SK-N-SH (cell line): ENCODE results near the gene THTPA. TPM values are rescaled to one million over a fixed set of nuclear protein-coding genes. Genes with fewer than 3 reads are reported as not detected.

Experiments
- CTCF ChIA-PET: fragments of 300-600, 350-600 bp; formaldehyde crosslinking; extraction: SDS; loops from one replicate; lab custom pipeline; 2021; lab: Yijun Ruan, JAX
- POLR2A ChIA-PET: fragments of 350-600 bp; sonication (Branson Sonifier 250); formaldehyde crosslinking; extraction: SDS; loops from one replicate; lab custom pipeline; 2020; ENCODE audit warnings: antibody characterized with exemption, inconsistent platforms; lab: Yijun Ruan, JAX
- DNase-seq: peaks from one replicate; pipeline ENCODE4 v3.0.0; 2012
- H2AFZ ChIP-seq: fragments of 200-600 bp; sonication (generic); 2 replicates; pipeline ENCODE4 v1.8.1; 2016; ENCODE audit warnings: antibody characterized with exemption, mild to moderate bottlenecking, low read depth
- H3F3A ChIP-seq: fragments of 200-600 bp; sonication (generic); replicated peaks from 2 replicates; pipeline ENCODE3; 2016; ENCODE audit warnings: antibody characterized with exemption, mild to moderate bottlenecking; ENCODE audit not compliant: insufficient read depth
- H3K27ac ChIP-seq, 2 experiments: fragments of 200-500 bp in 1 of 2; fragments of 200-600 bp in 1 of 2; sonication (Bioruptor generic) in 1 of 2; sonication (generic), shearing (Covaris generic) in 1 of 2; 2 replicates each; pipeline versions ENCODE4 v1.5.1 to v1.6.1; 2014 to 2016; ENCODE audit warnings: low read depth in 2 of 2, inconsistent platforms in 1 of 2, low read length in 1 of 2, mild to moderate bottlenecking in 1 of 2, mixed read lengths in 1 of 2
- H3K27me3 ChIP-seq: fragments of 200-600 bp; sonication (generic), shearing (Covaris generic); 2 replicates; pipeline ENCODE4 v1.6.1; 2016; ENCODE audit warnings: mixed run types; ENCODE audit not compliant: insufficient read depth
- H3K36me3 ChIP-seq, 2 experiments: fragments of 200-500 bp in 1 of 2; fragments of 200-600 bp in 1 of 2; sonication (Bioruptor generic) in 1 of 2; sonication (generic) in 1 of 2; replicated peaks in 1 of 2; 2 replicates each; pipeline versions ENCODE3 to v1.5.1; 2014 to 2016; ENCODE audit warnings: low read length in 1 of 2, mild to moderate bottlenecking in 1 of 2; ENCODE audit not compliant: insufficient read depth in 2 of 2, control insufficient read depth in 1 of 2
- H3K4me1 ChIP-seq, 2 experiments: fragments of 200-500 bp in 1 of 2; fragments of 200-600 bp in 1 of 2; sonication (Bioruptor generic) in 1 of 2; sonication (generic), shearing (Covaris generic) in 1 of 2; 2 replicates each; pipeline versions ENCODE4 v1.5.1 to v1.6.1; 2014 to 2016; ENCODE audit warnings: low read depth in 1 of 2, low read length in 1 of 2, mixed run types in 1 of 2; ENCODE audit not compliant: insufficient read depth in 2 of 2, control insufficient read depth in 1 of 2
- H3K4me2 ChIP-seq: fragments of 200-600 bp; sonication (generic), shearing (Covaris generic); 2 replicates; pipeline ENCODE4 v1.6.1; 2017; ENCODE audit warnings: mixed run types
- H3K4me3 ChIP-seq, 2 experiments: fragments of 200-500 bp in 1 of 2; fragments of 200-600 bp in 1 of 2; sonication (Bioruptor generic) in 1 of 2; sonication (generic), shearing (Covaris generic) in 1 of 2; 2 replicates each; pipeline versions ENCODE4 v1.5.1 to v1.8.1; 2014 to 2016; ENCODE audit warnings: low read depth in 2 of 2, inconsistent platforms in 1 of 2, low read length in 1 of 2, mild to moderate bottlenecking in 1 of 2, mixed read lengths in 1 of 2, moderate library complexity in 1 of 2
- H3K79me2 ChIP-seq: fragments of 200-600 bp; sonication (generic); 2 replicates; pipeline ENCODE4 v1.8.1; 2017; ENCODE audit warnings: mild to moderate bottlenecking; ENCODE audit not compliant: insufficient read depth
- H3K9ac ChIP-seq: fragments of 200-600 bp; sonication (generic); 2 replicates; pipeline ENCODE4 v1.6.1; 2017; ENCODE audit warnings: mixed run types
- H3K9me2 ChIP-seq: fragments of 200-600 bp; sonication (generic); 2 replicates; pipeline ENCODE4 v1.6.1; 2017; ENCODE audit warnings: mixed run types
- H3K9me3 ChIP-seq: fragments of 200-600 bp; sonication (generic); 2 replicates; pipeline ENCODE4 v1.6.1; 2017; ENCODE audit warnings: mixed run types, mild to moderate bottlenecking, moderate library complexity
- H4K20me1 ChIP-seq: fragments of 200-600 bp; sonication (generic); 2 replicates; pipeline ENCODE4 v1.6.1; 2017; ENCODE audit warnings: mild to moderate bottlenecking, mixed run types; ENCODE audit not compliant: insufficient read depth
- ELF1 ChIP-seq: IDR thresholded peaks from 2 replicates; pipeline ENCODE4 v1.4.0; 2012
- FOXM1 ChIP-seq: IDR thresholded peaks from 2 replicates; pipeline ENCODE4 v1.4.0; 2012; ENCODE audit warnings: low read depth, mild to moderate bottlenecking
- IRF3 ChIP-seq: fragments of 150-350 bp; IDR thresholded peaks from 2 replicates; pipeline ENCODE4 v1.6.1; 2016; ENCODE audit warnings: mild to moderate bottlenecking, low read depth, low read length
- JUND ChIP-seq: IDR thresholded peaks from 2 replicates; pipeline ENCODE4 v1.4.0; 2012
- MAX ChIP-seq: IDR thresholded peaks from 2 replicates; pipeline ENCODE4 v1.4.0; 2012; ENCODE audit warnings: low read depth
- NFIC ChIP-seq: IDR thresholded peaks from 2 replicates; pipeline ENCODE4 v1.4.0; 2012; ENCODE audit warnings: borderline replicate concordance
- RAD21 ChIP-seq: IDR thresholded peaks from 2 replicates; pipeline ENCODE4 v1.6.1; 2012; ENCODE audit warnings: mild to moderate bottlenecking, low read length
- REST ChIP-seq: IDR thresholded peaks from 2 replicates; pipeline ENCODE4 v1.6.1; 2012; ENCODE audit warnings: mild to moderate bottlenecking, low read depth, low read length, moderate library complexity
- RXRA ChIP-seq: IDR thresholded peaks from 2 replicates; pipeline ENCODE4 v1.4.0; 2012; ENCODE audit warnings: low read depth, mild to moderate bottlenecking, borderline replicate concordance
- SIN3A ChIP-seq: IDR thresholded peaks from 2 replicates; pipeline ENCODE4 v1.6.1; 2012; ENCODE audit warnings: low read depth, mild to moderate bottlenecking, low read length, moderate library complexity, borderline replicate concordance
- TEAD4 ChIP-seq: IDR thresholded peaks from 2 replicates; pipeline ENCODE4 v1.4.0; 2012; ENCODE audit warnings: mild to moderate bottlenecking, borderline replicate concordance; ENCODE audit not compliant: insufficient read depth
- USF1 ChIP-seq: IDR thresholded peaks from 2 replicates; pipeline ENCODE4 v1.4.0; 2012; ENCODE audit warnings: low read depth, borderline replicate concordance
- USF2 ChIP-seq: fragments of 150-350 bp; IDR thresholded peaks from 2 replicates; pipeline ENCODE4 v1.6.1; 2017; ENCODE audit warnings: antibody characterized with exemption, low read length, low read depth, borderline replicate concordance
- WGBS: methylation state at CpG from one replicate; pipeline ENCODE4 v1.1.6; 2017; ENCODE audit warnings: low lambda C conversion rate; 5-methylcytosine and 5-hydroxymethylcytosine counted together
- polyA plus RNA-seq, 3 experiments: library from polyadenylated mRNA; depleted of rRNA; stranded (reverse); fragments of >200 nt; gene quantifications; 2 replicates each; pipeline ENCODE4 v1.2.3, GENCODE V29; 2012

The THTPA gene
- polyA plus RNA-seq, 1 of the 3 experiments (the other 2 are of a cell fraction) = 16.3 TPM

GRCh38 chr14:23600322-23600707 lies 44.2 kb downstream of the THTPA start:
- H3K9me2 ChIP-seq = no peaks in the 10 kb centered on the region
- H3K27ac ChIP-seq = no peak overlapping the region
- no peaks in the 10 kb centered on the region for H3K9me3 ChIP-seq
- TF ChIP-seq MAX (no peak), USF2 (no peak), SIN3A (no peak), FOXM1 (no peak), RXRA (no peak), ELF1 (no peak), REST (no peak), RAD21 (no peak), IRF3 (no peak), USF1 (no peak), TEAD4 (no peak), JUND (no peak), NFIC (no peak)
- TF ChIP-seq, all 33 proteins: peak for 0
- Histone ChIP-seq H3K36me3 (no peaks in the 10 kb centered on the region), H4K20me1 (no peaks in the 10 kb centered on the region), H3F3A (no peaks in the 10 kb centered on the region), H3K9ac (no peak overlapping the region), H3K27me3 (no peaks in the 10 kb centered on the region), H3K79me2 (no peaks in the 10 kb centered on the region), H3K4me1 (no peaks in the 10 kb centered on the region), H3K4me3 (no peak overlapping the region), H3K4me2 (no peak overlapping the region), H2AFZ (no peak overlapping the region)
- WGBS = 31% methylated on average over 2 of the region's 2 CpGs
- ChIA-PET CTCF (interaction anchor here (1.2 to 1.7 kb wide), 3 partner anchors 11 to 310 kb away, joined by 4 to 8 read pairs (median 5); no protein-coding TSS in a partner anchor), POLR2A (no interaction called here)
- no peak for DNase-seq
